Smooth muscle cell (in vitro differentiated cells): ENCODE measurements around the gene TSBP1. TPM values are rescaled to one million over a fixed set of nuclear protein-coding genes. Genes with fewer than 3 reads are reported as not detected.

Experiments
- DNase-seq: peaks from one replicate; lab custom pipeline; 2025; ENCODE audit not compliant: unreplicated experiment; lab: John Stamatoyannopoulos, UW
- H2AFZ ChIP-seq: fragments of 200-600 bp; sonication (generic); 2 replicates; pipeline ENCODE4 v1.6.0; 2016; ENCODE audit warnings: antibody characterized with exemption, low read depth, mild to moderate bottlenecking
- H3F3A ChIP-seq: fragments of 200-600 bp; sonication (generic); 2 replicates; pipeline ENCODE4 v1.6.0; 2017; ENCODE audit warnings: antibody characterized with exemption, low read depth
- H3K27ac ChIP-seq: fragments of 200-600 bp; sonication (generic); 2 replicates; pipeline ENCODE4 v1.5.1; 2016; ENCODE audit warnings: low read depth, mild to moderate bottlenecking
- H3K27me3 ChIP-seq: fragments of 200-600 bp; sonication (generic); 2 replicates; pipeline ENCODE4 v1.6.1; 2016; ENCODE audit warnings: low read depth, mild to moderate bottlenecking
- H3K36me3 ChIP-seq: fragments of 200-600 bp; sonication (generic); 2 replicates; pipeline ENCODE4 v1.5.1; 2016; ENCODE audit warnings: low read depth
- H3K4me1 ChIP-seq: fragments of 200-600 bp; sonication (generic); 2 replicates; pipeline ENCODE4 v1.5.1; 2016; ENCODE audit warnings: low read depth
- H3K4me2 ChIP-seq: fragments of 200-600 bp; sonication (generic); 2 replicates; pipeline ENCODE4 v1.6.0; 2016; ENCODE audit warnings: mild to moderate bottlenecking
- H3K4me3 ChIP-seq: fragments of 200-600 bp; sonication (generic); 2 replicates; pipeline ENCODE4 v1.5.1; 2016; ENCODE audit warnings: mild to moderate bottlenecking
- H3K79me2 ChIP-seq: fragments of 200-600 bp; sonication (generic); 2 replicates; pipeline ENCODE4 v1.6.0; 2016; ENCODE audit warnings: low read depth, mild to moderate bottlenecking
- H3K9ac ChIP-seq: fragments of 200-600 bp; sonication (generic); 2 replicates; pipeline ENCODE4 v1.6.0; 2016; ENCODE audit warnings: low read depth
- H3K9me3 ChIP-seq: fragments of 200-600 bp; sonication (generic); replicated peaks from 2 replicates; pipeline ENCODE4 v1.5.1; 2016; ENCODE audit warnings: low read depth
- H4K20me1 ChIP-seq: fragments of 200-600 bp; sonication (generic); 2 replicates; pipeline ENCODE4 v1.6.0; 2016; ENCODE audit warnings: low read depth
- CTCF ChIP-seq: fragments of 200-600 bp; sonication (generic); IDR thresholded peaks from 2 replicates; pipeline ENCODE4 v1.5.1; 2017; ENCODE audit warnings: borderline replicate concordance, mild to moderate bottlenecking, antibody characterized with exemption; ENCODE audit not compliant: insufficient read depth, poor library complexity, severe bottlenecking
- WGBS: methylation state at CpG from one replicate; pipeline ENCODE4 v1.1.7; 2016; ENCODE audit warnings: low lambda C conversion rate; 5-methylcytosine and 5-hydroxymethylcytosine counted together
- polyA plus RNA-seq: library from polyadenylated mRNA; unstranded; fragments of >200 nt; fragmentation: Nextera tagmentation; extraction: Ambion mirVana; gene quantifications from 2 replicates; pipeline ENCODE4 v1.2.1, GENCODE V29; 2016
- total RNA-seq: library from RNA; depleted of rRNA; stranded (reverse); fragments of >200 nt; gene quantifications from 2 replicates; pipeline ENCODE4 v1.2.3, GENCODE V29; 2014

Gene TSBP1
- total and polyA plus RNA-seq, 2 experiments from 2014 or later, result not detected

GRCh38 chr6:32382757-32383420 is 11.2 kb upstream of the TSBP1 start:
- WGBS, result 69% methylated on average over 1 of the region's 1 CpG
- no peaks in the 10 kb centered on the region for H3K79me2 ChIP-seq
- no peak overlapping the region for H3K4me3 ChIP-seq

GRCh38 chr6:32379545-32379944 is 7.8 kb upstream of the TSBP1 start:
- Histone ChIP-seq H4K20me1 (no peaks in the 10 kb centered on the region), H3K4me2 (no peak overlapping the region), H3K27ac (no peak overlapping the region), H3F3A (no peaks in the 10 kb centered on the region), H3K4me1 (no peaks in the 10 kb centered on the region), H3K4me3 (no peak overlapping the region), H3K9ac (no peak overlapping the region), H3K79me2 (no peaks in the 10 kb centered on the region), H3K36me3 (no peaks in the 10 kb centered on the region), H3K9me3 (no peaks in the 10 kb centered on the region), H3K27me3 (peaks cover 7% of the 10 kb centered on the region), H2AFZ (no peak overlapping the region)
- WGBS, result 68% methylated on average over 2 of the region's 2 CpGs
- no peak for DNase-seq
- no peak for TF ChIP-seq CTCF

More at GRCh38 chr6:32382757-32383420, 11.2 kb upstream of the TSBP1 start:
- no peaks in the 10 kb centered on the region for H3K9me3 ChIP-seq
- H3K4me1 ChIP-seq, result no peaks in the 10 kb centered on the region
- no peak overlapping the region for H3K9ac ChIP-seq
- no peaks in the 10 kb centered on the region for H3K36me3 ChIP-seq
- no peak overlapping the region for H3K27ac ChIP-seq
- no peaks in the 10 kb centered on the region for H3F3A ChIP-seq
- no peak for TF ChIP-seq CTCF
- no peak overlapping the region for H2AFZ ChIP-seq
- DNase-seq, result no peak
- no peaks in the 10 kb centered on the region for H4K20me1 ChIP-seq
- H3K4me2 ChIP-seq, result no peak overlapping the region
- peaks cover 7% of the 10 kb centered on the region for H3K27me3 ChIP-seq

DNA sequence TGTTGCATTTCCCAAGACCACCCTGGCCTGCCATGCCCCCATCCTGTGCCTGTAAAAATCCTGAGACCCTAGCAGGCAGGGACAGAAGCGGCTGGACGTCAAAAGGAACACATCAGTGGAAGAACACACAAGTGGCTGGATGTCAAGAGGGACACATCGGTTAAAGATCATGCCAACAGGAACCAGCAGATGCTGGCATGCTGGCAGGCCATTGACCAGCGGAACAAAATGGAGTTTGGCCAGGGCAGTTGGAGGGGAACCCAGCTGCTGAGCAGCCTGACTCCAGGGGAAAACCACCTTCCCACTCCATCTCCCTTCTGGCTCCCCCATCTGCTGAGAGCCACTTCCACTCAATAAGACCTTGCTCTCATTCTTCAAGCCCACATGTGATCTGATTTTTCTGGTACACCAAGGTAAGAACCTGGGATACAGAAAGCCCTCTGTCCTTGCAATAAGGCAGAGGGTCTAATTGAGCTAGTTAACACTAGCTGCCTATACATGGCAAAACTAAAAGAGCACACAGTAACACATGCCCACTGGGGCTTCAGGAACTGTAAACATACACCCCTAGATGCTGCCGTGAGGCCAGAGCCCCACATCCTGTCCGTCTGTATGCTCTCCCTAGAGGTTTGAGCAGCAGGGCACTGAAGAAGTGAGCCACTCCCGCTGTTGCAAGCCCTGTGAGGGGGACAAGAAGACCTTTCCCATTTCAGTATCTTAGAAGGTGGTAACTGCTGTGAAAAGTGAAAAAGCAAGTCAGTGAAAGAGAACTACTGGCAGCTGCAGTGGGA is 4.2 kb upstream of the TSBP1 start:
- no peaks in the 10 kb centered on the region for H3K36me3 ChIP-seq
- H3K9ac ChIP-seq, result no peak overlapping the region
- H3K4me1 ChIP-seq, result no peaks in the 10 kb centered on the region
- H2AFZ ChIP-seq, result no peak overlapping the region
- 86% methylated on average over 7 of the region's 7 CpGs for WGBS
- no peaks in the 10 kb centered on the region for H3K9me3 ChIP-seq
- DNase-seq, result no peak
- no peaks in the 10 kb centered on the region for H3F3A ChIP-seq
- TF ChIP-seq CTCF, result no peak
- H4K20me1 ChIP-seq, result no peaks in the 10 kb centered on the region
- H3K4me3 ChIP-seq, result no peak overlapping the region
- peaks cover 7% of the 10 kb centered on the region for H3K27me3 ChIP-seq
- H3K4me2 ChIP-seq, result no peak overlapping the region
- H3K27ac ChIP-seq, result no peak overlapping the region
- H3K79me2 ChIP-seq, result no peaks in the 10 kb centered on the region
